HFFc6 (cell line): ENCODE measurements around the gene PRSS21. TPM values are rescaled to one million over a fixed set of nuclear protein-coding genes. Genes with fewer than 3 reads are reported as not detected.

Experiments
- DNase-seq: peaks from one replicate; pipeline ENCODE4 v3.0.0-alpha.2; 2018
- H3K27ac Mint-ChIP-seq: 2 replicates; pipeline ENCODE4 v1.8.0; 2020; ENCODE audit warnings: mild to moderate bottlenecking, mixed read lengths
- H3K27me3 Mint-ChIP-seq: 2 replicates; pipeline ENCODE4 v1.8.0; 2021; ENCODE audit warnings: mild to moderate bottlenecking, moderate library complexity, mixed read lengths; ENCODE audit not compliant: insufficient read depth
- H3K36me3 Mint-ChIP-seq: 2 replicates; pipeline ENCODE4 v1.8.0; 2021; ENCODE audit warnings: low read depth, mixed read lengths
- H3K4me1 Mint-ChIP-seq: 2 replicates; pipeline ENCODE4 v1.8.0; 2020; ENCODE audit warnings: low read depth, mixed read lengths
- H3K4me3 Mint-ChIP-seq: 2 replicates; pipeline ENCODE4 v1.8.0; 2020; ENCODE audit warnings: mild to moderate bottlenecking, moderate library complexity, mixed read lengths
- H3K9me3 Mint-ChIP-seq: 2 replicates; pipeline ENCODE4 v1.8.0; 2020; ENCODE audit warnings: mild to moderate bottlenecking, mixed read lengths
- CTCF ChIP-seq: fragments of 200-600 bp; sonication (generic); IDR thresholded peaks from 2 replicates; pipeline ENCODE4 v1.5.0; 2021; ENCODE audit warnings: antibody characterized with exemption, mild to moderate bottlenecking
- total RNA-seq, 6 experiments: library from RNA; stranded (reverse); fragmentation: NEBNext Ultra II Directional; extraction: Animal tissue kit (Norgen Biotek cat#: 25700); gene quantifications; 2 replicates in 1 of 6; 3 replicates in 5 of 6; pipeline ENCODE4 v1.2.3, GENCODE V29; 2021

Gene PRSS21
- total RNA-seq, 6 experiments from 2014 or later, result not detected

GRCh38 chr16:2853531-2854073 lies 36.6 kb downstream of the PRSS21 start:
- H3K9me3 Mint-ChIP-seq, result peaks cover 13% of the 10 kb centered on the region
- TF ChIP-seq CTCF, result no peak
- H3K36me3 Mint-ChIP-seq, result peaks cover 9% of the 10 kb centered on the region
- H3K4me1 Mint-ChIP-seq, result peaks cover 6% of the 10 kb centered on the region
- DNase-seq, result no peak
- H3K27ac Mint-ChIP-seq, result no peak overlapping the region
- H3K4me3 Mint-ChIP-seq, result no peak overlapping the region
- H3K27me3 Mint-ChIP-seq, result peaks cover 12% of the 10 kb centered on the region

GRCh38 chr16:2854700-2855309 lies 37.8 kb downstream of the PRSS21 start:
- no peak overlapping the region for H3K27ac Mint-ChIP-seq
- DNase-seq, result no peak
- peaks cover 7% of the 10 kb centered on the region for H3K27me3 Mint-ChIP-seq
- TF ChIP-seq CTCF, result peak; percentile 82
- peaks cover 6% of the 10 kb centered on the region for H3K4me1 Mint-ChIP-seq
- H3K9me3 Mint-ChIP-seq, result peaks cover 13% of the 10 kb centered on the region
- H3K4me3 Mint-ChIP-seq, result no peak overlapping the region
- peaks cover 9% of the 10 kb centered on the region for H3K36me3 Mint-ChIP-seq

GRCh38 chr16:2855536-2855935 lies 38.5 kb downstream of the PRSS21 start:
- Mint-ChIP-seq H3K9me3 (peaks cover 13% of the 10 kb centered on the region), H3K4me1 (peaks cover 6% of the 10 kb centered on the region), H3K36me3 (peaks cover 9% of the 10 kb centered on the region), H3K27me3 (peaks cover 6% of the 10 kb centered on the region), H3K27ac (no peak overlapping the region), H3K4me3 (no peak overlapping the region)
- no peak for TF ChIP-seq CTCF
- DNase-seq, result no peak

- peaks cover 6% of the 10 kb centered on the region for H3K4me1 Mint-ChIP-seq
- H3K36me3 Mint-ChIP-seq, result peaks cover 11% of the 10 kb centered on the region
- DNase-seq, result no peak
- H3K4me3 Mint-ChIP-seq, result no peak overlapping the region
- H3K27ac Mint-ChIP-seq, result no peak overlapping the region
- no peak for TF ChIP-seq CTCF
- peaks cover 15% of the 10 kb centered on the region for H3K9me3 Mint-ChIP-seq
- H3K27me3 Mint-ChIP-seq, result peaks cover 3% of the 10 kb centered on the region
These were observed 39.1 kb downstream of the PRSS21 start for GRCh38 chr16:2856061-2856670.

- DNase-seq, result no peak
- no peak overlapping the region for H3K27ac Mint-ChIP-seq
- no peak overlapping the region for H3K4me3 Mint-ChIP-seq
- peaks cover 6% of the 10 kb centered on the region for H3K4me1 Mint-ChIP-seq
- peaks cover 19% of the 10 kb centered on the region for H3K9me3 Mint-ChIP-seq
- peaks cover 3% of the 10 kb centered on the region for H3K27me3 Mint-ChIP-seq
- no peak for TF ChIP-seq CTCF
- H3K36me3 Mint-ChIP-seq, result peaks cover 15% of the 10 kb centered on the region
These were observed 39.8 kb downstream of the PRSS21 start for GRCh38 chr16:2856686-2857450.
